ENCODE results near the gene UBASH3A.

UBASH3A gene

DNA sequence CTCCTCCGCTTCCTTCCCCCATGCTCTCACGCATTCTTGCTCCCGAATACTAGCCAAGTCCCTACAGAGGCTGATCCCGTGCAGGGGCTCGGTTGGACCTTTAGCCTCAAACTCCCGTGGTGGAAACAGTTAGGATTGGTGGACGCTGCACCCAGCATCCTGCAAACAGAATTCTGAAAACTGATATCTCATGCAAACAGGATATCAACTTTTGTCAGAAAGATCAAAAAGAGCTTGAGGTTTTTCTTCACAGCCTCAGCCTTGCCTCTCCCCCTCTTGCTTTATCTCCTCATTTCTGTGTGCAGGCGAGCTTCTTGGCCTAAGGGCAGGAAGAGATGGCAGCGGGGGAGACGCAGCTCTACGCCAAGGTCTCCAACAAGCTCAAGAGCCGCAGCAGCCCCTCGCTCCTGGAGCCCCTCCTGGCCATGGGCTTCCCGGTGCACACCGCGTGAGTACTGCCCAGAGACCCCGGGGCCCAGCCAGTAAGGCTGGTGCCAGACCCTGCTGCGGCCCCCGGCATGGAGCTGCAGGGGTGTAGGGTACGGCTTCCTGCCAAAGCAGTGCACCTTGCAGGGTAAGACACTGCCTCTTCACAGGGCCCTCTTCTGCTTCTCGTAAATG, at the start of gene UBASH3A:
Gene UBASH3A (plus strand): TSS at position 292 of the 621 bp plus-strand sequence. CDS start 44 bp downstream, at position 336.
- H3K4me3 ChIP-seq (ENCODE audit: low read depth, low read length): no peak within 1 kb of the TSS
- TF ChIP-seq CTCF (IDR thresholded peaks at IDR 0.05; ENCODE audit: low read depth, low read length, missing control alignments): no peak
- DNase-seq (ENCODE audit: low read depth): no peak

- TF ChIP-seq CTCF (IDR thresholded peaks at IDR 0.05; ENCODE audit: low read depth, low read length, missing control alignments): no peak
- no peak for DNase-seq (ENCODE audit: low read depth)
- no peak overlapping the region for H3K4me3 ChIP-seq (ENCODE audit: low read depth, low read length)
Measured at GRCh38 chr21:42356046-42356445, 47.7 kb upstream of the UBASH3A start.

- no peak for DNase-seq (ENCODE audit: low read depth)
- no peak for TF ChIP-seq CTCF (IDR thresholded peaks at IDR 0.05; ENCODE audit: low read depth, low read length, missing control alignments)
- no peak overlapping the region for H3K4me3 ChIP-seq (ENCODE audit: low read depth, low read length)
Measured at GRCh38 chr21:42356650-42357049, 47.1 kb upstream of the UBASH3A start.

GRCh38 chr21:42357307-42357706, 46.4 kb upstream of the UBASH3A start:
- no peak for DNase-seq (ENCODE audit: low read depth)

GRCh38 chr21:42358261-42358660, 45.4 kb upstream of the UBASH3A start:
- no peak overlapping the region for H3K4me3 ChIP-seq (ENCODE audit: low read depth, low read length)
- DNase-seq (ENCODE audit: low read depth): no peak
- no peak for TF ChIP-seq CTCF (IDR thresholded peaks at IDR 0.05; ENCODE audit: low read depth, low read length, missing control alignments)

More at GRCh38 chr21:42357307-42357706, 46.4 kb upstream of the UBASH3A start:
- H3K4me3 ChIP-seq (ENCODE audit: low read depth, low read length): no peak overlapping the region
- TF ChIP-seq CTCF (IDR thresholded peaks at IDR 0.05; ENCODE audit: low read depth, low read length, missing control alignments): no peak

GRCh38 chr21:42358937-42359336, 44.8 kb upstream of the UBASH3A start:
- DNase-seq (ENCODE audit: low read depth): no peak
- no peak overlapping the region for H3K4me3 ChIP-seq (ENCODE audit: low read depth, low read length)
- TF ChIP-seq CTCF (IDR thresholded peaks at IDR 0.05; ENCODE audit: low read depth, low read length, missing control alignments): no peak

DNA sequence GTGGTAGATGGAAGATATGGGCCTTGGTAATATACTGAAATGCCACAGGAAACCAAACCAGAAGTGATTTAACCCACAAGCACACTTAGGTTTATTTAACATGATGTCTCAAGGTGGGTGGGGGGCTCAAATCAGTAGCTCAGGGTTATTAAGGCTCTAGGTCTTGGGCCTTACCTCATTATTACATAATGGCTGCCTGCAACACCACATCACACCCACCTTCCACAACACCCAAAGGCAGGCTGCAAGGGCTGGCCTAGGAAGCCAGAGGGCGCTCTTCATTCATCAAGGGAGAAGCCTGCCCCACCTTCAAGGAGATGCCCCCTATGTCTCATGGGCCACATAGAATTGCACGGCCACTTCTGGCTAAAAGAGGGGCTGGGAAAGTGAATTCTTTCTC, 43.4 kb upstream of the UBASH3A start:
- DNase-seq (ENCODE audit: low read depth): no peak
- no peak for TF ChIP-seq CTCF (IDR thresholded peaks at IDR 0.05; ENCODE audit: low read depth, low read length, missing control alignments)
- H3K4me3 ChIP-seq (ENCODE audit: low read depth, low read length): no peak overlapping the region
